Calu3 (cell line): ENCODE measurements around the gene GRB10. TPM values are rescaled to one million over a fixed set of nuclear protein-coding genes. Genes with fewer than 3 reads are reported as not detected.

ENCODE experiments used
- BruUV-seq: library from RNA; stranded (reverse); fragments of 400-500 nt; replicated peaks from 2 replicates; lab custom pipeline; 2021; lab: Mats Ljungman, UMichigan
- CTCF ChIA-PET: fragments of 300-600 bp; sonication (Branson Sonifier 250); formaldehyde crosslinking; loops from one replicate; lab custom pipeline; 2022; ENCODE audit warnings: antibody characterized with exemption; lab: Charles Lee
- DNase-seq: peaks from one replicate; pipeline ENCODE4 v3.0.0; 2022
- H3K27ac Mint-ChIP-seq: one replicate; pipeline ENCODE4 v1.8.0; 2022; ENCODE audit warnings: mixed read lengths; ENCODE audit not compliant: unreplicated experiment
- H3K27me3 Mint-ChIP-seq: one replicate; pipeline ENCODE4 v1.8.0; 2022; ENCODE audit warnings: mixed read lengths; ENCODE audit not compliant: unreplicated experiment
- H3K36me3 Mint-ChIP-seq: one replicate; pipeline ENCODE4 v1.8.0; 2022; ENCODE audit warnings: mild to moderate bottlenecking, moderate library complexity, mixed read lengths; ENCODE audit not compliant: insufficient read depth, unreplicated experiment
- H3K4me1 Mint-ChIP-seq: one replicate; pipeline ENCODE4 v1.8.0; 2022; ENCODE audit warnings: mild to moderate bottlenecking, low read depth, mixed read lengths; ENCODE audit not compliant: unreplicated experiment
- H3K4me3 Mint-ChIP-seq: one replicate; pipeline ENCODE4 v1.8.0; 2022; ENCODE audit warnings: mild to moderate bottlenecking, low read depth, moderate library complexity, mixed read lengths; ENCODE audit not compliant: unreplicated experiment
- H3K9me3 Mint-ChIP-seq: one replicate; pipeline ENCODE4 v1.8.0; 2022; ENCODE audit warnings: low read depth, mixed read lengths; ENCODE audit not compliant: unreplicated experiment
- CTCF ChIP-seq: fragments of 200-600 bp; IDR thresholded peaks from one replicate; pipeline ENCODE4 v1.8.0; 2022; ENCODE audit warnings: antibody characterized with exemption; ENCODE audit not compliant: unreplicated experiment
- intact Hi-C: fragments of 100-400 bp; cut with micrococcal nuclease; formaldehyde crosslinking; loops from one replicate; pipeline ENCODE4 v1.10.0; 2022; ENCODE audit not compliant: unreplicated experiment
- total RNA-seq: library from RNA; stranded (reverse); gene quantifications from 2 replicates; pipeline ENCODE4 v1.2.3, GENCODE V29; 2022

GRB10 gene
- total RNA-seq, 1 experiment from 2014 or later = 90.6 TPM

GRCh38 chr7:50594734-50595485, 187.8 kb downstream of the GRB10 start:
- CTCF ChIA-PET = interaction anchor here (1.3 kb wide), 1 partner anchor 127 kb away, joined by 6 read pairs; no protein-coding TSS in a partner anchor
- no peak for TF ChIP-seq CTCF
- Mint-ChIP-seq H3K27ac (no peak overlapping the region), H3K9me3 (no peaks in the 10 kb centered on the region), H3K27me3 (no peaks in the 10 kb centered on the region), H3K36me3 (peaks cover 64% of the 10 kb centered on the region), H3K4me3 (no peak overlapping the region), H3K4me1 (peaks cover 15% of the 10 kb centered on the region)
- intact Hi-C loops = loop anchor here (2.0 kb wide), 1 partner anchor 128 kb away; no protein-coding TSS in a partner anchor
- DNase-seq = no peak
- BruUV-seq = no TSS peak

GRCh38 chr7:50594136-50594535, 188.6 kb downstream of the GRB10 start:
- no peak overlapping the region for H3K4me3 Mint-ChIP-seq
- H3K4me1 Mint-ChIP-seq = peaks cover 15% of the 10 kb centered on the region
- no TSS peak for BruUV-seq
- intact Hi-C loops = loop anchor here (2.0 kb wide), 1 partner anchor 127 kb away; no protein-coding TSS in a partner anchor
- no peaks in the 10 kb centered on the region for H3K9me3 Mint-ChIP-seq
- no peak for DNase-seq
- CTCF ChIA-PET = interaction anchor here (0.6 to 1.0 kb wide), 2 partner anchors 14 to 21 kb away, joined by 3 to 4 read pairs; no protein-coding TSS in a partner anchor
- peaks cover 61% of the 10 kb centered on the region for H3K36me3 Mint-ChIP-seq
- no peak overlapping the region for H3K27ac Mint-ChIP-seq
- no peaks in the 10 kb centered on the region for H3K27me3 Mint-ChIP-seq
- no peak for TF ChIP-seq CTCF

DNA sequence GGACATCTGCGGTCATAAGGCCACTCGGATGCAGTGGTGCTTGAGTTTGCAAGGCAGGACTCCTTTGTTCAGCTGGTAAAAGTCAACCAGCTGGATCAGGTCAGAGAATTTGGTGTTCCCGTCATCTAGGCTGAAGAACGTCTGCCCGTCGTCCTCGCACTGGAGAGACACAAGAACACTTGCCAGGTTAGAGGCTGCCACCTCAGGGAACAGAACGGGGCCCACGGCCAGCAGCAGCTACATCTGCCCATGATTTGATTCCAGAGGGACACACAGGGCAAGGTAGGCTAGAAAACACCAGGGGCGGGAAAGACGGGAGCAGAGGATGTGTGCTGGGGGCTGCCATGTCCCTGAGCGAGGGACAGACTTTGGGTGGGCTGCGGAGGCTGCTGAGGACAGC, 189.8 kb downstream of the GRB10 start:
- CTCF ChIA-PET = interaction anchor here (0.6 kb wide), 1 partner anchor 138 kb away, joined by 5 read pairs; no protein-coding TSS in a partner anchor

More for the DNA sequence above, 189.8 kb downstream of the GRB10 start:
- Mint-ChIP-seq H3K9me3 (no peaks in the 10 kb centered on the region), H3K27ac (no peak overlapping the region), H3K27me3 (no peaks in the 10 kb centered on the region), H3K4me3 (no peak overlapping the region), H3K36me3 (peaks cover 50% of the 10 kb centered on the region), H3K4me1 (peaks cover 15% of the 10 kb centered on the region)
- DNase-seq = no peak
- no peak for TF ChIP-seq CTCF
- no TSS peak for BruUV-seq
- intact Hi-C loops = no loop called here
